ENCODE measurements around the gene CACNA1I.

DNA sequence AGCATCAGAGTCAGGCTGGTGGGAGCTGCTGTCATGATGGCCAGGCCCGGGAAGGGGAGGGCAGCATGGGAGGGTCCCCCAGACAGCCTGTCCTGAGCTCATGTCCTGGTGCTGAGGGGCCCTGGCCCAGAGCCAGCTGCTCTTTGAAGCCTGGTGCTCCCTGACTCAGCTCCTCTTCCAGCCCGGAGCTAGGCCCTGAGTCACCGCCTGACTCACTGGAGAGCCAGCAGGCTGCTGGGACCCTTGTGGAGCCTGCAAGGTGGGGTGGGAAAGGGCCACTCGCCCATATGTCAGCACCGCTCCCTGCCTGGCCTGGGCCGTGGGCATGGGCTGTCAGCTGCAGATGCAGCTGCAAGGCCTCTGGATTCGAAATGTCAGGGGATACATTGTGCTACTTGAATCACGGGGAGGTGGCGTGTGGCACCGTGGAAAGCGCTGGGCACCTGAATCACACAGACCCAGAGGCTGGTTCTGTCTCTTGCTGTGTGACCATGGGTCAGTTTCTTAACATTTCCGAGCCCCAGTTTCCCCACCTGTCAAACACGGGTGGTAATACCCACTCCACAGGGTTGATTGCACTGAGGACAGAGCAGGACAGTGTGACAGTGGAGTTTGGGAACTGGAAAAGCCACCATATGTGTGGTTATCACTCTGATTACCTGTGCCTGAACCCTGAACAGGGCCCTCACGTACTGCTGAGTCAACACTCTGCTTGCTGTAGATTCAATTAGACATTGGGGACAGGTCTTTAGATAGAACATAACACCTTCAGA is 4.4 kb downstream of the CACNA1I start:
- no peak for TF ChIP-seq POLR2A (IDR thresholded peaks at IDR 0.05)
- TF ChIP-seq, protein P1, sequence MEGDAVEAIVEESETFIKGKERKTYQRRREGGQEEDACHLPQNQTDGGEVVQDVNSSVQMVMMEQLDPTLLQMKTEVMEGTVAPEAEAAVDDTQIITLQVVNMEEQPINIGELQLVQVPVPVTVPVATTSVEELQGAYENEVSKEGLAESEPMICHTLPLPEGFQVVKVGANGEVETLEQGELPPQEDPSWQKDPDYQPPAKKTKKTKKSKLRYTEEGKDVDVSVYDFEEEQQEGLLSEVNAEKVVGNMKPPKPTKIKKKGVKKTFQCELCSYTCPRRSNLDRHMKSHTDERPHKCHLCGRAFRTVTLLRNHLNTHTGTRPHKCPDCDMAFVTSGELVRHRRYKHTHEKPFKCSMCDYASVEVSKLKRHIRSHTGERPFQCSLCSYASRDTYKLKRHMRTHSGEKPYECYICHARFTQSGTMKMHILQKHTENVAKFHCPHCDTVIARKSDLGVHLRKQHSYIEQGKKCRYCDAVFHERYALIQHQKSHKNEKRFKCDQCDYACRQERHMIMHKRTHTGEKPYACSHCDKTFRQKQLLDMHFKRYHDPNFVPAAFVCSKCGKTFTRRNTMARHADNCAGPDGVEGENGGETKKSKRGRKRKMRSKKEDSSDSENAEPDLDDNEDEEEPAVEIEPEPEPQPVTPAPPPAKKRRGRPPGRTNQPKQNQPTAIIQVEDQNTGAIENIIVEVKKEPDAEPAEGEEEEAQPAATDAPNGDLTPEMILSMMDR (IDR thresholded peaks at IDR 0.05) = no peak

Measured in body of pancreas (tissue), 4 donors.